Kidney (tissue), 14 donors: ENCODE data around the gene CDS2. TPM values are rescaled to one million over a fixed set of nuclear protein-coding genes. Genes with fewer than 3 reads are reported as not detected.

Experiments used
- DNase-seq, 5 donors: peaks; one replicate each; pipeline ENCODE4 v3.0.0-alpha.2; 2013 to 2020
- FAIRE-seq: peaks from 2 replicates; lab custom pipeline; 2012; peaks lifted over from hg19 to GRCh38; lab: Jason Lieb, UNC
- H3K27ac ChIP-seq, 2 donors: one replicate each; pipeline ENCODE4 v1.7.0; 2013; ENCODE audit warnings: low read depth in 2 of 2, low read length in 2 of 2, inconsistent platforms in 1 of 2
- H3K27me3 ChIP-seq: one replicate; pipeline ENCODE4 v1.7.1; 2013; ENCODE audit warnings: low read length, inconsistent platforms; ENCODE audit not compliant: control insufficient read depth, insufficient read depth
- H3K36me3 ChIP-seq, 3 donors: one replicate each; pipeline versions ENCODE4 v1.7.0 to v1.7.1; 2013; ENCODE audit warnings: low read length in 3 of 3, control low read depth in 1 of 3, inconsistent platforms in 1 of 3; ENCODE audit not compliant: insufficient read depth in 3 of 3, control insufficient read depth in 2 of 3
- H3K4me1 ChIP-seq, 3 donors: one replicate each; pipeline versions ENCODE4 v1.7.0 to v1.7.1; 2013; ENCODE audit warnings: low read length in 3 of 3, inconsistent platforms in 1 of 3, low read depth in 1 of 3; ENCODE audit not compliant: control insufficient read depth in 2 of 3, insufficient read depth in 2 of 3
- H3K4me3 ChIP-seq, 3 donors: one replicate each; pipeline versions ENCODE4 v1.7.0 to v1.8.1; 2013; ENCODE audit warnings: low read length in 3 of 3, control low read depth in 1 of 3, inconsistent platforms in 1 of 3
- H3K9ac ChIP-seq, 3 donors: one replicate each; pipeline versions ENCODE4 v1.7.0 to v1.7.1; 2013; ENCODE audit warnings: low read length in 3 of 3, control low read depth in 1 of 3, inconsistent platforms in 1 of 3
- H3K9me3 ChIP-seq, 3 donors: one replicate each; pipeline versions ENCODE4 v1.7.0 to v1.7.1; 2013; ENCODE audit warnings: low read length in 3 of 3, control low read depth in 1 of 3, inconsistent platforms in 1 of 3; ENCODE audit not compliant: control insufficient read depth in 2 of 3, insufficient read depth in 1 of 3
- CTCF ChIP-seq: IDR thresholded peaks from 3 replicates; pipeline ENCODE4 v1.5.1; 2012; ENCODE audit warnings: mild to moderate bottlenecking, moderate library complexity, borderline replicate concordance; ENCODE audit not compliant: insufficient read depth; ENCODE audit errors: extremely low read depth
- intact Hi-C: fragments of 100-400 bp; cut with DNase I; formaldehyde crosslinking; loops from one replicate; pipeline ENCODE4 v1.11.1; 2022
- polyA plus RNA-seq: library from polyadenylated mRNA; stranded (reverse); fragments of 350-450 nt; fragmentation: Illumina TruSeq; extraction: RNeasy Lipid Tissue Mini Kit (QIAGEN cat#74804); gene quantifications from one replicate; pipeline ENCODE4 v1.2.3, GENCODE V29; 2014; ENCODE audit warnings: low read depth, low replicate concordance; ENCODE audit not compliant: insufficient read depth
- total RNA-seq: library from RNA; stranded (reverse); fragmentation: NEBNext Ultra II Directional; extraction: Animal tissue kit (Norgen Biotek cat#: 25700); gene quantifications from one replicate; pipeline ENCODE4 v1.2.1, GENCODE V29; 2021
- donor health status: control.
- donor health status: control.
- donor health status: control.
- donor health status: control.
- donor health status: control.
- donor health status: DM: yes; HTN: yes; CAD: no.
- donor health status: Normal renal cell carcinoma (clear cell type).

Gene CDS2
- total and polyA plus RNA-seq, 2 donors from 2014 or later = 19.9 to 67.9 TPM

GRCh38 chr20:5205348-5206210, 78.8 kb downstream of the CDS2 start:
- no peak overlapping the region for H3K4me3 ChIP-seq
- no peak overlapping the region for H3K9ac ChIP-seq
- peak; percentile 83 for TF ChIP-seq CTCF
- no peaks in the 10 kb centered on the region for H3K36me3 ChIP-seq
- no peaks in the 10 kb centered on the region for H3K4me1 ChIP-seq
- no peaks in the 10 kb centered on the region for H3K27me3 ChIP-seq
- H3K27ac ChIP-seq = no peak overlapping the region
- DNase-seq (peak; percentile 77 to 86 (median 79)), FAIRE-seq (no peak)
- H3K9me3 ChIP-seq = no peaks in the 10 kb centered on the region
- intact Hi-C loops = no loop called here

GRCh38 chr20:5207138-5207537, 80.3 kb downstream of the CDS2 start:
- H3K27me3 ChIP-seq = no peaks in the 10 kb centered on the region

GRCh38 chr20:5211803-5212714, 85.3 kb downstream of the CDS2 start:
- intact Hi-C loops = no loop called here
- TF ChIP-seq CTCF = no peak
- no peak for FAIRE-seq

More at GRCh38 chr20:5207138-5207537, 80.3 kb downstream of the CDS2 start:
- Histone ChIP-seq H3K9me3 (no peaks in the 10 kb centered on the region), H3K27ac (no peak overlapping the region), H3K4me1 (no peaks in the 10 kb centered on the region), H3K9ac (no peak overlapping the region), H3K4me3 (no peak overlapping the region), H3K36me3 (peaks cover 0 to 1% (median 0%) of the 10 kb centered on the region in 3 donors)
- no peak for TF ChIP-seq CTCF
- FAIRE-seq (no peak), DNase-seq (no peak)
- intact Hi-C loops = no loop called here

More at GRCh38 chr20:5211803-5212714, 85.3 kb downstream of the CDS2 start:
- Histone ChIP-seq H3K4me1 (peaks cover 0 to 3% (median 0%) of the 10 kb centered on the region in 3 donors), H3K9me3 (no peaks in the 10 kb centered on the region), H3K4me3 (no peak overlapping the region), H3K9ac (no peak overlapping the region), H3K36me3 (peaks cover 0 to 9% (median 0%) of the 10 kb centered on the region in 3 donors), H3K27me3 (no peaks in the 10 kb centered on the region), H3K27ac (no peak overlapping the region)
- no peak for DNase-seq
